22Rv1 (cell line): Measurements from ENCODE around the gene COMMD6.

Experiments
- ZFX ChIP-seq: fragments of 450-650 bp; IDR thresholded peaks from 2 replicates; pipeline ENCODE4 v1.6.1; 2017; ENCODE audit warnings: antibody characterized with exemption, borderline replicate concordance
- TF ChIP-seq, protein P1 (sequence below): fragments of 450-650 bp; IDR thresholded peaks from 2 replicates; pipeline ENCODE4 v1.5.1; 2017; ENCODE audit warnings: mild to moderate bottlenecking

DNA sequence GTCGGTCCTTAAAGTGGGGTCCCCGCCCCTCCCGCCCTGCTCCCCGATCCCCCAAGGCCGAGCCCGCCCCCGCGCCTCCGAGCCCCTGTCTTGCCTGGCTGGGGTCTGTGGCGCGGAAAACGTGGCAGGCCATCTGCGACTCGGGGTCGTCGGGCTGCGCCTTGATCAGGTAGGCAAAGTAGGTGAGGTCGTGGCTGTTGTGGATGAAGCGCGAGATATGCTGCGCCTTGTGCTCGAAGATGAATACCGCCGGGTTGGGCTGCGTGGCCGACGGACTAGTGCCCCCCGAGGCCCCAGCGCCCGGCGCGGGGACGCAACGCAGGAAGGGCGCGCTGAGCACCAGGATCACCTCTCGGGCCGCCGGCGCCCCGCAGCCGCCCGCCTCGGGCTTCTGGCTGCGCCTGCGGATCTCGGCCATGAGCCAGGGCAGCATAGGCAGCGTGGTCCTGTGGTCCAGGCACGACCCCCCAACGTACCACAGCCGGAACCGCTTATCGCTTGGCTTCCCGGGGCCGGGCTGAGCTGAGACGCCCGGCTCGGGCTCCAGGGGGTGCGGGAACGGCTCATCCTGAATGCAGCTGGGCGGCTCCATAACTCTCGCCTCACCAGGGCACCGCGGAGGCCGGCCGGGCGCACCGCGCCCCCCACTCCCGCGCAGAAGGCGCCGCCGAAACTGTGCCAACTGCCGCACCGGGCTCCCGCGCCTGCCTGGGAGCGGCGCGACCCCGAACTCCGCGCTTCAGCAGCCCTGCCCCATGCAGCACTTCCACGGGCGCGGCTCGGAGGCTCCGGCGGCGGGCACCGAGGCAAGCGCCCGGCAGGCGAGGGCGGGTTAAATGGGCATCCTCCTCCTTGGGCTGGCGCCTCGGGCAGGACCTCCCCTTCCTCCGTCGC is 56.2 kb downstream of the COMMD6 start:
- TF ChIP-seq, protein P1, sequence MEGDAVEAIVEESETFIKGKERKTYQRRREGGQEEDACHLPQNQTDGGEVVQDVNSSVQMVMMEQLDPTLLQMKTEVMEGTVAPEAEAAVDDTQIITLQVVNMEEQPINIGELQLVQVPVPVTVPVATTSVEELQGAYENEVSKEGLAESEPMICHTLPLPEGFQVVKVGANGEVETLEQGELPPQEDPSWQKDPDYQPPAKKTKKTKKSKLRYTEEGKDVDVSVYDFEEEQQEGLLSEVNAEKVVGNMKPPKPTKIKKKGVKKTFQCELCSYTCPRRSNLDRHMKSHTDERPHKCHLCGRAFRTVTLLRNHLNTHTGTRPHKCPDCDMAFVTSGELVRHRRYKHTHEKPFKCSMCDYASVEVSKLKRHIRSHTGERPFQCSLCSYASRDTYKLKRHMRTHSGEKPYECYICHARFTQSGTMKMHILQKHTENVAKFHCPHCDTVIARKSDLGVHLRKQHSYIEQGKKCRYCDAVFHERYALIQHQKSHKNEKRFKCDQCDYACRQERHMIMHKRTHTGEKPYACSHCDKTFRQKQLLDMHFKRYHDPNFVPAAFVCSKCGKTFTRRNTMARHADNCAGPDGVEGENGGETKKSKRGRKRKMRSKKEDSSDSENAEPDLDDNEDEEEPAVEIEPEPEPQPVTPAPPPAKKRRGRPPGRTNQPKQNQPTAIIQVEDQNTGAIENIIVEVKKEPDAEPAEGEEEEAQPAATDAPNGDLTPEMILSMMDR = no peak
- TF ChIP-seq ZFX = no peak
